GM12878 (cell line): Measurements from ENCODE around the gene FBF1. TPM values are rescaled to one million over a fixed set of nuclear protein-coding genes. Genes with fewer than 3 reads are reported as not detected.

Experiments used
- ATAC-seq: fragments of 200-7000 bp; cut with Tn5 transposase; 3 replicates; pipeline ENCODE4 v1.9.1; 2020; ENCODE audit warnings: mild to moderate bottlenecking, moderate library complexity
- BruUV-seq: library from RNA; stranded (reverse); fragments of 400-500 nt; replicated peaks from 2 replicates; lab custom pipeline; 2021; lab: Mats Ljungman, UMichigan
- CTCF ChIA-PET: fragments of 300-600 bp; sonication (Branson Sonifier 250); formaldehyde crosslinking; extraction: SDS; loops from one replicate; lab custom pipeline; 2021; ENCODE audit warnings: inconsistent platforms; lab: Yijun Ruan, JAX
- POLR2A ChIA-PET: fragments of 350-600 bp; formaldehyde crosslinking; extraction: SDS; loops from one replicate; lab custom pipeline; 2021; ENCODE audit warnings: inconsistent platforms; lab: Charles Lee
- RAD21 ChIA-PET: fragments of 300-600 bp; sonication (Branson Sonifier 250); formaldehyde crosslinking; loops from one replicate; lab custom pipeline; 2023; ENCODE audit warnings: antibody characterized with exemption; ENCODE audit not compliant: unreplicated experiment; lab: Charles Lee
- SMC1A ChIA-PET: fragments of 300-600 bp; sonication (Branson Sonifier 250); formaldehyde crosslinking; loops from one replicate; lab custom pipeline; 2023; ENCODE audit not compliant: unreplicated experiment, uncharacterized antibody; lab: Charles Lee
- DNase-seq: peaks from one replicate; pipeline ENCODE4 v3.0.0-alpha.2; 2011; ENCODE audit warnings: low read depth, low spot score
- FAIRE-seq: peaks from 3 replicates; lab custom pipeline; 2011; peaks lifted over from hg19 to GRCh38; lab: Jason Lieb, UNC
- H2AFZ ChIP-seq: 2 replicates; pipeline ENCODE4 v1.6.0; 2011; ENCODE audit warnings: low read depth, low read length, control low read depth; ENCODE audit not compliant: control insufficient read depth
- H3K27ac ChIP-seq: 2 replicates; pipeline ENCODE4 v1.5.1; 2011; ENCODE audit warnings: control low read depth; ENCODE audit not compliant: control insufficient read depth, insufficient read depth
- H3K27me3 ChIP-seq, 2 experiments: replicated peaks in 1 of 2; 2 replicates each; pipeline versions ENCODE4 v1.6.0 to v1.6.1; 2011; ENCODE audit warnings: low read length in 1 of 2; ENCODE audit not compliant: control insufficient read depth in 2 of 2, insufficient read depth in 2 of 2
- H3K36me3 ChIP-seq, 2 experiments: 2 replicates each; pipeline ENCODE4 v1.5.1; 2011; ENCODE audit warnings: low read length in 1 of 2; ENCODE audit not compliant: control insufficient read depth in 2 of 2, insufficient read depth in 2 of 2
- H3K4me1 ChIP-seq: 2 replicates; pipeline ENCODE4 v1.6.1; 2011; ENCODE audit warnings: mild to moderate bottlenecking, low read length, moderate library complexity, mixed read lengths; ENCODE audit not compliant: control insufficient read depth, insufficient read depth
- H3K4me2 ChIP-seq: 2 replicates; pipeline ENCODE4 v1.6.0; 2011; ENCODE audit warnings: control low read depth; ENCODE audit not compliant: control insufficient read depth, insufficient read depth
- H3K4me3 ChIP-seq: fragments of 200-600 bp; sonication (generic); 2 replicates; pipeline ENCODE4 v1.5.1; 2016
- H3K79me2 ChIP-seq: 2 replicates; pipeline ENCODE4 v1.6.0; 2011; ENCODE audit warnings: low read length; ENCODE audit not compliant: control insufficient read depth, insufficient read depth
- H3K9ac ChIP-seq: 2 replicates; pipeline ENCODE4 v1.8.0; 2011; ENCODE audit warnings: low read length, control low read depth, mixed read lengths; ENCODE audit not compliant: control insufficient read depth, insufficient read depth
- H3K9me3 ChIP-seq: replicated peaks from 3 replicates; pipeline ENCODE4 v1.5.1; 2011; ENCODE audit warnings: mild to moderate bottlenecking, low read length; ENCODE audit not compliant: control insufficient read depth, insufficient read depth
- H4K20me1 ChIP-seq: 2 replicates; pipeline ENCODE4 v1.6.0; 2011; ENCODE audit not compliant: control insufficient read depth, insufficient read depth
- CTCF ChIP-seq, 3 experiments: IDR thresholded peaks in 2 of 3; conservative IDR thresholded peaks in 1 of 3; 2 replicates each; pipeline ENCODE4 v1.5.1; 2011; ENCODE audit warnings: low read depth in 3 of 3, low read length in 3 of 3, mild to moderate bottlenecking in 3 of 3, control low read depth in 2 of 3, moderate library complexity in 2 of 3, inconsistent platforms in 1 of 3, mixed read lengths in 1 of 3; ENCODE audit not compliant: control insufficient read depth in 2 of 3, insufficient read depth in 1 of 3; ENCODE audit errors: extremely low read depth in 1 of 3
- NFYA ChIP-seq: IDR thresholded peaks from 2 replicates; pipeline ENCODE4 v1.6.1; 2011; ENCODE audit warnings: low read depth, mild to moderate bottlenecking, low read length, improper control_type of control experiment, borderline replicate concordance
- NR2F1 ChIP-seq: fragments of 450-650 bp; conservative IDR thresholded peaks from 2 replicates; pipeline ENCODE4 v1.6.1; 2017; ENCODE audit warnings: mild to moderate bottlenecking
- RUNX3 ChIP-seq: IDR thresholded peaks from 2 replicates; pipeline ENCODE4 v1.6.1; 2012; ENCODE audit warnings: low read length, inconsistent platforms
- ZNF622 ChIP-seq: fragments of 450-650 bp; IDR thresholded peaks from 2 replicates; pipeline ENCODE4 v1.6.1; 2017; ENCODE audit warnings: mild to moderate bottlenecking, inconsistent platforms
- WGBS: methylation state at CpG from one replicate; pipeline ENCODE4 v1.1.6; 2016; ENCODE audit warnings: low lambda C conversion rate; ENCODE audit not compliant: insufficient replicate concordance, insufficient coverage; ENCODE audit errors: missing lambda C conversion rate; 5-methylcytosine and 5-hydroxymethylcytosine counted together
- in situ Hi-C: fragments of 300-500 bp; cut with MboI; formaldehyde crosslinking; loops from 9 replicates; pipeline ENCODE4 v1.14.3; 2018; ENCODE audit warnings: mixed read lengths
- intact Hi-C: fragments of 100-400 bp; cut with micrococcal nuclease; formaldehyde crosslinking; loops from one replicate; pipeline ENCODE4 v1.14.2; 2022; ENCODE audit not compliant: unreplicated experiment
- polyA plus RNA-seq, 11 experiments: library from polyadenylated mRNA; depleted of rRNA in 4 of 11; unstranded in 6 of 11; stranded (reverse) in 5 of 11; fragments of >200 nt; fragmentation: Nextera tagmentation in 4 of 11; fragmentation: Illumina TruSeq in 1 of 11; extraction: Ambion mirVana in 4 of 11; extraction: Trizol in 1 of 11; gene quantifications; 1 replicate in 1 of 11; 2 replicates in 10 of 11; pipeline versions ENCODE4 v1.2.1 to v1.2.3, GENCODE V29; 2011 to 2016; ENCODE audit warnings: inconsistent platforms in 2 of 11, missing spikeins in 2 of 11, low read depth in 1 of 11
- total RNA-seq, 4 experiments: library from RNA; depleted of rRNA in 3 of 4; stranded (reverse); fragments of >200 nt in 3 of 4; fragmentation: Illumina TruSeq in 1 of 4; extraction: Trizol in 1 of 4; gene quantifications; 2 replicates each; pipeline versions ENCODE4 v1.2.1 to v1.2.3, GENCODE V29; 2013 to 2021

FBF1 gene
- total and polyA plus RNA-seq, 10 of the 15 experiments (the other 5 are each of a cell fraction or from before 2014, with no cell fraction given), result 0.29 to 15.0 (median 7.0) TPM

- Histone ChIP-seq H3K79me2 (no peaks in the 10 kb centered on the region), H3K4me3 (no peak overlapping the region), H2AFZ (no peak overlapping the region), H3K4me1 (no peaks in the 10 kb centered on the region), H3K9ac (no peak overlapping the region), H3K9me3 (no peaks in the 10 kb centered on the region), H3K4me2 (no peak overlapping the region), H3K27me3 (no peaks in the 10 kb centered on the region), H3K27ac (no peak overlapping the region), H3K36me3 (no peaks in the 10 kb centered on the region), H4K20me1 (no peaks in the 10 kb centered on the region)
- WGBS, result 97% methylated on average over 7 of the region's 7 CpGs
- DNase-seq (no peak), FAIRE-seq (no peak), ATAC-seq (no peak)
- no TSS peak for BruUV-seq
- in situ Hi-C loops (no loop called here), intact Hi-C loops (no loop called here)
- ChIA-PET CTCF (interaction anchor here (1.3 kb wide), 2 partner anchors 9 to 11 kb away, joined by 3 to 4 read pairs; no protein-coding TSS in a partner anchor), POLR2A (interaction anchor here (0.7 kb wide), 1 partner anchor 299 kb away, joined by 4 read pairs; no protein-coding TSS in a partner anchor), SMC1A (interaction anchor here (1.0 kb wide), 1 partner anchor 33 kb away, joined by 3 read pairs; no protein-coding TSS in a partner anchor), RAD21 (interaction anchor here (0.5 kb wide), 1 partner anchor 55 kb away, joined by 3 read pairs; no protein-coding TSS in a partner anchor)
- TF ChIP-seq RUNX3 (no peak), NR2F1 (no peak), ZNF622 (no peak), CTCF (IDR thresholded peaks at IDR 0.05 in 2 of 3, conservative IDR thresholded peaks at IDR 0.05 in 1 of 3; ENCODE audit: control insufficient read depth in 2 of 3, extremely low read depth in 1 of 3, insufficient read depth in 1 of 3, low read depth in 3 of 3, low read length in 3 of 3) (no peak), NFYA (no peak)
Observed at GRCh38 chr17:75970626-75971025, 29.8 kb upstream of the FBF1 start.
